ENCODE results near the gene MAGI2. TPM values are rescaled to one million over a fixed set of nuclear protein-coding genes. Genes with fewer than 3 reads are reported as not detected.

MAGI2 gene
- total and polyA plus RNA-seq, 2 donors from 2014 or later, result 4.4 to 9.0 TPM

- FAIRE-seq (no peak), DNase-seq (peak in 1 of 5 donors; percentile 4)
- no peaks in the 10 kb centered on the region for H3K36me3 ChIP-seq (ENCODE audit: control insufficient read depth in 2 of 3, insufficient read depth in 3 of 3, low read length in 3 of 3)
- no peak overlapping the region for H3K4me3 ChIP-seq (ENCODE audit: low read length in 3 of 3)
- intact Hi-C loops (cut with DNase I), result no loop called here
- H3K9ac ChIP-seq (ENCODE audit: low read length in 3 of 3), result no peak overlapping the region
- no peaks in the 10 kb centered on the region for H3K9me3 ChIP-seq (ENCODE audit: control insufficient read depth in 2 of 3, insufficient read depth in 1 of 3, low read length in 3 of 3)
- H3K27me3 ChIP-seq (ENCODE audit: control insufficient read depth, insufficient read depth, low read length), result no peaks in the 10 kb centered on the region
- H3K4me1 ChIP-seq (ENCODE audit: control insufficient read depth in 2 of 3, insufficient read depth in 2 of 3, low read depth in 1 of 3, low read length in 3 of 3), result no peaks in the 10 kb centered on the region
- TF ChIP-seq, protein P1, sequence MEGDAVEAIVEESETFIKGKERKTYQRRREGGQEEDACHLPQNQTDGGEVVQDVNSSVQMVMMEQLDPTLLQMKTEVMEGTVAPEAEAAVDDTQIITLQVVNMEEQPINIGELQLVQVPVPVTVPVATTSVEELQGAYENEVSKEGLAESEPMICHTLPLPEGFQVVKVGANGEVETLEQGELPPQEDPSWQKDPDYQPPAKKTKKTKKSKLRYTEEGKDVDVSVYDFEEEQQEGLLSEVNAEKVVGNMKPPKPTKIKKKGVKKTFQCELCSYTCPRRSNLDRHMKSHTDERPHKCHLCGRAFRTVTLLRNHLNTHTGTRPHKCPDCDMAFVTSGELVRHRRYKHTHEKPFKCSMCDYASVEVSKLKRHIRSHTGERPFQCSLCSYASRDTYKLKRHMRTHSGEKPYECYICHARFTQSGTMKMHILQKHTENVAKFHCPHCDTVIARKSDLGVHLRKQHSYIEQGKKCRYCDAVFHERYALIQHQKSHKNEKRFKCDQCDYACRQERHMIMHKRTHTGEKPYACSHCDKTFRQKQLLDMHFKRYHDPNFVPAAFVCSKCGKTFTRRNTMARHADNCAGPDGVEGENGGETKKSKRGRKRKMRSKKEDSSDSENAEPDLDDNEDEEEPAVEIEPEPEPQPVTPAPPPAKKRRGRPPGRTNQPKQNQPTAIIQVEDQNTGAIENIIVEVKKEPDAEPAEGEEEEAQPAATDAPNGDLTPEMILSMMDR (IDR thresholded peaks at IDR 0.05; ENCODE audit: borderline replicate concordance, extremely low read depth, insufficient read depth), result no peak
- H3K27ac ChIP-seq (ENCODE audit: low read depth in 2 of 2, low read length in 2 of 2), result no peak overlapping the region
Measured at GRCh38 chr7:78673272-78673671, 780.2 kb downstream of the MAGI2 start.

GRCh38 chr7:78662939-78663338 lies 790.5 kb downstream of the MAGI2 start:
- Histone ChIP-seq H3K9ac (ENCODE audit: low read length in 3 of 3) (no peak overlapping the region), H3K9me3 (ENCODE audit: control insufficient read depth in 2 of 3, insufficient read depth in 1 of 3, low read length in 3 of 3) (peaks cover 0 to 2% (median 0%) of the 10 kb centered on the region in 3 donors), H3K4me3 (ENCODE audit: low read length in 3 of 3) (no peak overlapping the region), H3K27ac (ENCODE audit: low read depth in 2 of 2, low read length in 2 of 2) (no peak overlapping the region), H3K4me1 (ENCODE audit: control insufficient read depth in 2 of 3, insufficient read depth in 2 of 3, low read depth in 1 of 3, low read length in 3 of 3) (no peaks in the 10 kb centered on the region), H3K27me3 (ENCODE audit: control insufficient read depth, insufficient read depth, low read length) (no peaks in the 10 kb centered on the region), H3K36me3 (ENCODE audit: control insufficient read depth in 2 of 3, insufficient read depth in 3 of 3, low read length in 3 of 3) (no peaks in the 10 kb centered on the region)
- FAIRE-seq (no peak), DNase-seq (no peak)
- intact Hi-C loops (cut with DNase I), result no loop called here
- TF ChIP-seq, protein P1 (IDR thresholded peaks at IDR 0.05; ENCODE audit: borderline replicate concordance, extremely low read depth, insufficient read depth), result no peak

GRCh38 chr7:78649976-78650375 lies 803.5 kb downstream of the MAGI2 start:
- H3K36me3 ChIP-seq (ENCODE audit: control insufficient read depth in 2 of 3, insufficient read depth in 3 of 3, low read length in 3 of 3), result no peaks in the 10 kb centered on the region
- DNase-seq (no peak), FAIRE-seq (no peak)
- TF ChIP-seq, protein P1 (IDR thresholded peaks at IDR 0.05; ENCODE audit: borderline replicate concordance, extremely low read depth, insufficient read depth), result no peak
- no peaks in the 10 kb centered on the region for H3K27me3 ChIP-seq (ENCODE audit: control insufficient read depth, insufficient read depth, low read length)
- H3K9me3 ChIP-seq (ENCODE audit: control insufficient read depth in 2 of 3, insufficient read depth in 1 of 3, low read length in 3 of 3), result peaks cover 0 to 3% (median 0%) of the 10 kb centered on the region in 3 donors
- no peak overlapping the region for H3K4me3 ChIP-seq (ENCODE audit: low read length in 3 of 3)
- H3K9ac ChIP-seq (ENCODE audit: low read length in 3 of 3), result no peak overlapping the region
- no peaks in the 10 kb centered on the region for H3K4me1 ChIP-seq (ENCODE audit: control insufficient read depth in 2 of 3, insufficient read depth in 2 of 3, low read depth in 1 of 3, low read length in 3 of 3)
- intact Hi-C loops (cut with DNase I), result no loop called here
- H3K27ac ChIP-seq (ENCODE audit: low read depth in 2 of 2, low read length in 2 of 2), result no peak overlapping the region

GRCh38 chr7:78649236-78649635 lies 804.2 kb downstream of the MAGI2 start:
- H3K9ac ChIP-seq (ENCODE audit: low read length in 3 of 3), result no peak overlapping the region
- H3K27me3 ChIP-seq (ENCODE audit: control insufficient read depth, insufficient read depth, low read length), result no peaks in the 10 kb centered on the region
- no peak overlapping the region for H3K4me3 ChIP-seq (ENCODE audit: low read length in 3 of 3)
- H3K36me3 ChIP-seq (ENCODE audit: control insufficient read depth in 2 of 3, insufficient read depth in 3 of 3, low read length in 3 of 3), result no peaks in the 10 kb centered on the region
- FAIRE-seq (peak; percentile 72), DNase-seq (no peak)
- TF ChIP-seq, protein P1 (IDR thresholded peaks at IDR 0.05; ENCODE audit: borderline replicate concordance, extremely low read depth, insufficient read depth), result no peak
- H3K27ac ChIP-seq (ENCODE audit: low read depth in 2 of 2, low read length in 2 of 2), result no peak overlapping the region
- intact Hi-C loops (cut with DNase I), result no loop called here
- H3K9me3 ChIP-seq (ENCODE audit: control insufficient read depth in 2 of 3, insufficient read depth in 1 of 3, low read length in 3 of 3), result peaks cover 0 to 3% (median 0%) of the 10 kb centered on the region in 3 donors
- H3K4me1 ChIP-seq (ENCODE audit: control insufficient read depth in 2 of 3, insufficient read depth in 2 of 3, low read depth in 1 of 3, low read length in 3 of 3), result no peaks in the 10 kb centered on the region
